Germinal center (tissue), 1 donor: ENCODE measurements around the gene OR1M1.

ENCODE experiments used
- DNase-seq: peaks from one replicate; pipeline ENCODE4 v3.0.0; 2012; ENCODE audit warnings: mixed read lengths, low spot score

OR1M1 gene

DNA sequence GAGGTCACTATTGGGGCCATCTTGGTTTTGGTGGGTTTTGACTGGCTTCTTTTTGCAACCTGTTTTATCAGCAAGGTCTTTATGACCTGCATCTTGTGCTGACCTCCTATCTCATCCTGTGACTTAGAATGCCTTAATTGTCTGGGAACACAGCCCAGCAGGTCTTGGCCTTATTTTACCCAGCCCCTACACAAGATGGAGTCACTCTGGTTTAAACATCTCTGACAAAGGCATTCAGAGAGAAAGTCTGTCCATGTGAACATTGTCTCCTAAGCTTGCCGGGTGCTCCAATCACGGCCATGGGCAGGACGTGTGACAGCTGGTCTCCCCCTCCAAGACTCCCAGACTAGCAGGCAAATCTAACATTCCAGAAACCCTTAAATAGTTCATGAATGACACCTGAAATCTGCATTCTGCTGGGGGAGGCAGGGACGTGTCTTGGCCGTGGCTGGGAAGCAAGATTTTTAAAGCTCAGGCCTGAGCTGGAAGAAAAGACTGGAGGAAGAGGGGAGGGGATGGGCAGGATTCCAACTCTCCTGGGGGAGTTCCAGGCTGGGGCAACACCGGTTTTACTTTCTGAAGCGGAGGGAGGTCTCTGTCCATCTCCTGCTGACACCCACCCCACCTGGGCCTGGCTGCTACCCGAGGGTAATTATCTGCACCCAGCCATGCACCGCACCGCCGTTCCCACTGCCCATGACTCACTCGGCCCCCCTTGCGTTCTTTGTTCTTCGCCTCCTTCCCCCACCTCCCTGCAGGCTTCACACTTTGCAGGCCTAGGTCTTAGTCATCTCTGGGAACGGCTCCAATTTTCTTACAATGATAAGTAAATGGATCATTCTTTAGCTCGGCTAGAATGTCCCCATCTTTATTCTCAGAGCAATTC is 11.6 kb upstream of the OR1M1 start:
- no peak for DNase-seq

DNA sequence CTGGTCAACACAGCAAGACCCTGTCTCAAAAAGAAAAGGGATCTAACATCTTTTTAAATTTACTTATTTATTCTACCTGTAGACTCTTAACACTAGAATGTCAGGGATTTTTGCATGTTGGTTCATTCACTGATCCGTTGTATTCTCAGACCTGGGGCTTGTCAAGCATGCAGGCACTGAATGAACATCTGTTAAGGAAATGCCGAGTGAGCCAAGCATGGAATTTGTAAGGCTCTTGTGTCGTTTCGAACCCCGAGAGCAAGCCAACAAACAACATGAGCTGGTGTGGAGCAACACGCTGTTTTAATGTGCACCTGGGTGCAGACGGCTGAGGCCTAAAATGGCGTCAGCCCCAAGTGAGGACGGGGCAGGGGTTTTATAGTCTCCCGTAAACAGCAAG is 10.0 kb upstream of the OR1M1 start:
- no peak for DNase-seq

DNA sequence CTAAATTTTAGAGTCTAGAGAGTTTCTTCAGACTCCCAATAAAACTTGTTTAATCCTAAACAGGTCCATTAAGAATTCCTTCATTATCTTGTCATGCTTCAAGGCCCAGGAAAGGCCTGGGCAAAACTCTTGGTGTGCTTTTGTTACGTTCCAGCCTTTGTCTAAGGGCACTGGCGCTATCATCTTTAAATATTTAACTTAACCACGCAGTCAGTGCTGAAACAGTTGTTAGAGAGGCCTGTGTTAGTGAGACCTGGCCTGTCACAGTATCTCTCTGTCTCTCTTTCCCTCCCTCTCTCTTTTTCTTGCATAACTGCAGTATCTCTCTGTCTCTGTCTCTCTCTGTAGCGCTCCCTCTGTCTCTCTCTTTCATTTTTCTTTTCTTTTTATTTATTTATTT is 8.2 kb upstream of the OR1M1 start:
- DNase-seq, result no peak

DNA sequence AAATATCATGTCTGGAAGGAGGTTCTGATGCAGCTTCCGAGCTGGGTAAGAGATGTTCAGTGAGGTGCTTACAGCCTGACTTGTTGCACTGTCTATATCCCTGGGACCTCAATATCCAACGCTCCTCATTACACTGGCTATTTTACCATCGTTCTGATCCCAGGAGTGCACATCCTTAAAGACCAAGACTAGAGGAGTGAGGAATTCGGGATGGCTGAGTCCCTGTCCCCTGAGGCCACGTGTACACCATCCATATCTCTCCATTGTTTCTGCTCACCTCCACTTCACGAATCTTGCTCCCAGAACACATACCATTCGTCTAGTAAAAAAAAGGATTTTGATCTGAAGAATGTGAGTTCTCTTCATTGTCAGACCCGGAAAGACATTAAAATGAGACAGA is 20.5 kb downstream of the OR1M1 start, which contains the start of gene OR7G2:
OR7G2 (minus strand) TSS at position 101 of the 400 bp plus-strand sequence. CDS start 4,232 bp downstream, outside the sequence.
- no peak for DNase-seq

DNA sequence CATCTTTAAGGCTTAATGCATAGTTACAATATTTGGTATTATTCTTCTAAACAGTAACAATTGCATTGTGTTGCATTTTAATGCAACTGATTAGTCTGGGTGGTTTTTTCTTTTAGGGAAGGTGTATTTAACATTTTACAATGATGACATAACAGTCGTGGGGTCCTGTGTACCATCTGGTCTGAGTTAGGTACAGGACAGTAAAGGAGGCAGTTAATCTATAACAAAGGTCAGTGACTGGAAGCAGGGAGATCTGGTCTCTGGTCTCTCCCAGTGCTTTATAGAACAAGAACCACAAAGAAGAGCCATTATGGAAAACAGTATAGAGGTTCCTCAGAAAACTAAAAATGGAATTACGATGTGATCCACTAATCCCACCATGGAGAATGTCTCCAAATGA is 23.1 kb downstream of the OR1M1 start:
- no peak for DNase-seq

DNA sequence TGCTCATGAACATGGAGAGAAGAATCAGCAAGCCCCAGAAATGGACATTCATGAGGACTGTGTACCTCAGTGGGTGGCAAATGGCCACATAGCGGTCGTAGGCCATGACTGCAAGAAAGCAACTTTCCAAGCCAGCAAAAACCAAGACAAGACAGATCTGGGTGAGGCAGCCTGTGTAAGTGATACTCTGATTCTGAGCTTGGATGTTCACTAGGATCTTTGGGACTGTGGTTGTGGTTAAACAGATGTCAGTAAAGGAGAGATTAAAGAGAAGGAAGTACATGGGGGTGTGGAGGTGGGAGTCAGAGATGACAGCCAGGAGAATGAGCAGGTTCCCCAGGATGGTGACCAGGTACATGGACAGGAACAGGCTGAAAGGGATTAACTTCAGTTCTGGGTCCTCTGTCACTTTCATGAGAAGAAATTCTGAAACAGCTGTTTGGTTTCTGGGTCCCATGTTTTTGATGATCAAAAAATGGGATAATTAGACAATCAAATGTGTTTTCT is 28.5 kb downstream of the OR1M1 start, which contains the start of gene OR7G1:
OR7G1 (minus strand) TSS at position 457 of the 507 bp plus-strand sequence; CDS start at position 457, 0 bp downstream.
- no peak for DNase-seq

DNA sequence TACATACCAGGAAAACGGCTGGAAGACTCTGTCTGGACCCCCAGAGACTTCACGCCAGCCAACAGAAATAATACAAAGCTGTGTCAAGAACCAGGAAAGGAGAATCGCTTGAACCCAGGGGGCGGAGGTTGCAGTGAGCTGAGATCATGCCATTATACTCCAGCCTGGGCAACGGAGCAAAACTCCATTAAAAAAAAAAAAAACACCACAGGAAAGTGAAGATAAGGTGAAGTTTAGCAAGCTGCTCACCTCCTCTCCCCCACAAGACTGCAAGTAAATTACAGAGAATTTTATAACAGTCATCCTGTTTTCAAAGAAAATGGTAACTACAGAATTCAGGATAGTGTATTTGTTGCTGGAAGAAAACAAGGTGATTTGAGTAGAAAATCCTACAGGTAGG is 29.7 kb downstream of the OR1M1 start:
- no peak for DNase-seq

DNA sequence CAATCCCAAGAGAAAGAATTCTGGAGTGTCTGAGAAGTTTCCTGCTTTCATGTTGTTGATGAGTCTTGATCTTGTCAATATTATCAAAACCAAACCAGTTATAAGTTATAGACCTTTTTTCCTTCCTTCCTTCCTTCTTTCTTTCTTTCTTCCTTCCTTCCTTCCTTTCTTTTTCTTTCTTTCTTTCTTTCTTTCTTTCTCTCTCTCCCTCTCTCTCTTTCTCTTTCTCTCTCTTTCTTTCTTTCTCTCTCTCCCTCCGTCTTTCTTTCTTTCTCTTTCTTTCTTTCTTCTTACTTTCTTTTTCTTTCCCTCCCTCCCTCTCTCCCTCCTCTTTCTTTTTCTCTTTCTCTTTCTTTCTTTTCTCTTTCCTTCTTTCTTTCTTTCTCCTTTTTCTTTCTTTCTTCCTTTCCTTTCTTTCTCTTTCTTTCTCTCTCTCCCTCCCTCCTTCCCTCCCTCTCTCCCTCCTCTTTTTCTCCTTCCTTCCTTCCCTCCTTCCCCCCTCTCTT is 40.1 kb downstream of the OR1M1 start, which contains the start of gene OR7G3:
OR7G3 (minus strand) TSS at position 51 of the 506 bp plus-strand sequence; CDS start at position 51, 0 bp downstream.
- no peak for DNase-seq

DNA sequence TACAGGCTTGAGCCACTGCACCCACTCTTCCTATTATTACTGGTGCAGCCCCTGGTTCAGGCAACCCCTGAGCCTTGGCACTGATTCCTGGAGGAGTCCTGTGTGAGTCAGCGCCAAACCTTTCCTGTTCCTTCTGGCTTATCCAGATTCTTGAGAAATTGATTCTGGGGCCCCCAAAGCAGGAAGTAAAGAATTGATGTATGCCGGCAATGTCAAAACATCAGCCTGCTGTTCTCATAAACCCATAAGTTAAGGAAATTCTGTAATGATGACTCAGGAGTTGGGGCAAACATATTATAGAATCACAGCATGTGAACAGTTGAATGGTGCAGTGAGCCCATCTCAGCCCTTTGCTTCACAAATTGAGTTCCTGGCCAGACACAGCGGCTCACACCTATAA is 41.3 kb downstream of the OR1M1 start:
- DNase-seq, result no peak

DNA sequence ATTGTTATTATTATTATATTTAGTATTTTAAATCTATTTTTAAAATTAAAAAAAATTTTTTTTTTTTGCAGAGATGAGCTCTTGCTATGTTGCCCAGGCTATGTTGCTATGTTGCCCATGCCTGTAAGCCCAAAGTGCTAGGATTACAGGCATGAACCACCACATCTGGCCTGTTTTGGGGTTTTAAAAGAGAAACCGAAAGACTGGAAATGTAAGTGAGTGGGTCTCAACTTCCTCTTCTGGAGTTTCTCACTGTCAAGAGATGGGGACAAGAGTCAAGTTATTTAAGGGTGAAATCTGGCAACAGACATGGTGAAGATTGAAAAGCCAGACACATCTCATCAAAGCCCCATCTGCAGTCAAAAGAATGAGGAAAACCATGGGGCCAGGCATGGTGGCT is 44.1 kb downstream of the OR1M1 start:
- peak; percentile 44 for DNase-seq

DNA sequence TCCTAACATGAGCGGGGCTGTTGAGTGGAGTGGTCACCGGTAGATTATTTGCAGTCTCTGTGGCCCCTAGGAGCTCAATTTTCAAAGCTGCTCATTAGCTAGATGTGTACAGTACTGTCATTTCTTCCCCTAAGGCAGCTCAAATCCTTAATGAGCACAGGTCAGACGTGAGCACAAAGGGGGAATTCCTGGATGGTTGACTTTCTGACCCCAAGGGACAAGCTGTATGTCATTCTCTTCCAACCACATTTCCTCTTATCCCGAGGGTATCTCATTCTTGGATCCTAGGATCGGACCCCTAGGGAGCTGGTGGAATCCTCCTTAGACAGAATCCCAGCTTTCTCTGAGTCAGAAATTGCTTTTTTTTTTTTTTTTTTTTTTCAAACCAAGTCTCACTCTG is 45.6 kb downstream of the OR1M1 start:
- no peak for DNase-seq

DNA sequence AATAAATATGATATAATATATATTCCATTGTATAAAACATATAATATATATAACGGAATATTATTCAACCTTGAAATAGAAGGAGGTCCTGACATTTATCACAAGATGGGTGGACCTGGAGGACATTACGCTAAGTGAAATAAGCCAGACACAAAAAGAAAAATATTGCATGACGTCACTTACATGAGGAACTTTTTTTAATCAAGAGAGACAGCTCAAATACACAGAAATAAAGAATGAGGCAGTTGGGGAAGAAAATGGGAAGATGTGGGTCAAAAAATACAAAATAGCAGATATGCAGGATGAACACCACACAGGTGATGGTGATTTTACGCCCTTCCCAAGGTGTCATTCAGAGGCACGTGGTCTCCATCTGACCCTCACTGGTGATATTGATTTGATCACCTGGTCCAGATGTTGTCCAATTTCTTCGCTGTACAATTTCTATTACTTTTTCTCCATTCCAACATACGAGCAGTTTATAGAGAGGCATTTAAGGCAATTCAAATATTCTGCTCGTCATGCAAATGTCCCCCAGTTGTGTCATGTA is 52.8 kb downstream of the OR1M1 start:
- DNase-seq, result no peak

DNA sequence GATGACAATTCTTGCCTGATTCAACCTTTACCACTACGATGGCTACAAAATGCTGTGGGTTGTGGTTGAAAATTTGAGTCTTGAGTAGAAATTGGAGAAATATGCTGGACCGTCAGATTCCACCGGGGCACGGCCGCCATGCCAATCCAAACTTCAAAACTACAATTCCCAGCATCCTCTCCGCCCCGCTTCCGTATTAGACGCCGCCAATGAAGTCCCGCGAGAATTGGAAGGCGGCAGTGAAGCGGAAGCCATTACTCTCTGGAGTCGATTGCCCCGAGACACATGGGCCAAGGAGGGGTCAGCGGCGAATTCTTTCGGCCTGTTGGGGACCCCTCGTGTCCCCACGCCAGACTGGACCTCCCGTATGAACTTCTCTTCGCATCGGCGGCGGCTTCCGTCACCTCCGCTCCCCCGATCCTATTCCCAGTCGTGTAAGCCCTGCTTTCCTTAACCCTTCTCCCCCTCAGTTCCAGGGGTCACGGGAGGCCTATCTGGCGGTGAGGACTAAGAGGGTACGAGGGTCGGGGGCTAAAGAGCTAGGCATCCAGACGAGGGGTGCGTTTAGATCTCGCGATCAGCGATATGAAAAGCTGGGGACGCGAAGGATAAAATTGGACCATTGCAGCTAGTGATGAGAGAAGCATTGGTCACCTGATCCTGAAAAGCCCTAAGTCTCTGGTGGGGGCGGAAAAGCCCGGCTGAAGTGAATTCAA is 53.5 kb downstream of the OR1M1 start, which contains the start of gene ZNF317:
ZNF317 (plus strand) TSS at position 239 of the 716 bp plus-strand sequence. CDS start 15,620 bp downstream, outside the sequence.
- peak; percentile 87 for DNase-seq

DNA sequence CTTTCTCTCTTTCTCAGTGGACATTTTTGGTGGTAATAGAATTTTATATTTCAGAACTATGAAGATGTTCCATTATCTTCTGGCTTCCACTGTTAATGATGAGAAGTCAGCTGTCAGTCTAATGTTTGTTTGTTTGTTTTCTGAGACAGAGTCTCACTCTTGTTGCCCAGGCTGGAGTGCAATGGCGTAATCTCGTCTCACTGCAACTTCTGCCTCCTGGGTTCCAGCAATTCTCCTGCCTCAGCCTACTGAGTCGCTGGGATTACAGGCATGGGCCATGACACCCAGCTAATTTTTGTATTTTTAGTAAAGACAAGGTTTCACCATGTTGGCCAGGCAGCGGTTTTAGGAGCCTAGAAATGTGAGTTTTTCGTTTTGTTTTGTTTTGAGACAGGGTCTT is 58.1 kb downstream of the OR1M1 start:
- DNase-seq, result no peak
